HepG2 (cell line): ENCODE data around the gene CLIC1. TPM values are rescaled to one million over a fixed set of nuclear protein-coding genes. Genes with fewer than 3 reads are reported as not detected.
A peak's percentile ranks its signal among the peaks of the same experiment; 100 is the strongest.

Source experiments
- KAT8 ChIP-seq: IDR thresholded peaks from 2 replicates; pipeline ENCODE4 v1.6.1; 2016; ENCODE audit warnings: missing genetic modification reagents, missing compliant biosample characterization
- MED1 ChIP-seq: sonication (generic); formaldehyde crosslinking; IDR thresholded peaks from 2 replicates; pipeline ENCODE4 v1.4.0; 2020; ENCODE audit warnings: missing genetic modification reagents
- SNAPC2 ChIP-seq: sonication (generic); formaldehyde crosslinking; IDR thresholded peaks from 2 replicates; pipeline ENCODE4 v1.8.1; 2022; ENCODE audit warnings: mild to moderate bottlenecking, missing genetic modification reagents
- SNRNP70 ChIP-seq: fragments of 200-400 bp; formaldehyde crosslinking; IDR thresholded peaks from 2 replicates; pipeline ENCODE4 v1.6.1; 2017; ENCODE audit warnings: mild to moderate bottlenecking, low read depth, low read length, moderate library complexity
- SP1 ChIP-seq, 2 experiments: fragments of 450-650 bp in 1 of 2; sonication (generic) in 1 of 2; formaldehyde crosslinking in 1 of 2; IDR thresholded peaks; 2 replicates each; pipeline versions ENCODE4 v1.4.0 to v1.6.1; 2016 to 2020; ENCODE audit warnings: missing genetic modification reagents in 1 of 2
- TOPORS ChIP-seq: sonication (generic); formaldehyde crosslinking; IDR thresholded peaks from 2 replicates; pipeline ENCODE4 v1.8.0; 2023; ENCODE audit warnings: mild to moderate bottlenecking, missing genetic modification reagents
- YEATS2 ChIP-seq: sonication (generic); formaldehyde crosslinking; IDR thresholded peaks from 2 replicates; pipeline ENCODE4 v1.4.0; 2020; ENCODE audit warnings: missing genetic modification reagents, borderline replicate concordance
- YY1 ChIP-seq: IDR thresholded peaks from 2 replicates; pipeline ENCODE4 v1.6.1; 2011; ENCODE audit warnings: low read length, low read depth, moderate library complexity, mild to moderate bottlenecking; ENCODE audit not compliant: insufficient read depth, insufficient replicate concordance
- ZBTB20 ChIP-seq: sonication (generic); formaldehyde crosslinking; IDR thresholded peaks from 2 replicates; pipeline ENCODE4 v1.8.1; 2023; ENCODE audit warnings: missing genetic modification reagents, low read depth, mild to moderate bottlenecking, borderline replicate concordance
- ZFP90 ChIP-seq: sonication (generic); formaldehyde crosslinking; IDR thresholded peaks from 2 replicates; pipeline ENCODE4 v1.8.0; 2022; ENCODE audit warnings: missing genetic modification reagents, mild to moderate bottlenecking, inconsistent platforms, borderline replicate concordance
- ZMYM2 ChIP-seq: sonication (generic); formaldehyde crosslinking; IDR thresholded peaks from 2 replicates; pipeline ENCODE4 v1.8.0; 2022; ENCODE audit warnings: mild to moderate bottlenecking, missing genetic modification reagents
- ZNF441 ChIP-seq: sonication (generic); formaldehyde crosslinking; IDR thresholded peaks from 2 replicates; pipeline ENCODE4 v1.7.0; 2021; ENCODE audit warnings: missing genetic modification reagents, borderline replicate concordance
- ZNF530 ChIP-seq: sonication (generic); formaldehyde crosslinking; IDR thresholded peaks from 2 replicates; pipeline ENCODE4 v1.5.0; 2020; ENCODE audit warnings: low read depth, mild to moderate bottlenecking, missing genetic modification reagents
- ZNF839 ChIP-seq: sonication (generic); formaldehyde crosslinking; IDR thresholded peaks from 2 replicates; pipeline ENCODE4 v1.4.0; 2020; ENCODE audit warnings: missing genetic modification reagents, mild to moderate bottlenecking, borderline replicate concordance
- polyA plus RNA-seq, 8 experiments: library from polyadenylated mRNA; depleted of rRNA in 3 of 8; stranded (reverse) in 7 of 8; unstranded in 1 of 8; fragments of >200 nt; fragmentation: Illumina TruSeq in 4 of 8; extraction: Trizol in 4 of 8; gene quantifications; 2 replicates each; pipeline versions ENCODE4 v1.2.1 to v1.2.3, GENCODE V29; 2011 to 2016; ENCODE audit warnings: low read depth in 4 of 8, missing spikeins in 1 of 8, mixed read lengths in 1 of 8; ENCODE audit not compliant: insufficient read depth in 1 of 8
- total RNA-seq, 5 experiments: library from RNA; depleted of rRNA; stranded (reverse); fragments of >200 nt; fragmentation: Illumina TruSeq; extraction: Trizol; gene quantifications; 2 replicates each; pipeline ENCODE4 v1.2.3, GENCODE V29; 2016; ENCODE audit warnings: low read depth in 1 of 5
- TF ChIP-seq, protein P1 (sequence below): sonication (generic); formaldehyde crosslinking; IDR thresholded peaks from 2 replicates; pipeline ENCODE4 v1.5.1; 2020; ENCODE audit warnings: missing genetic modification reagents, mild to moderate bottlenecking, borderline replicate concordance
- TF ChIP-seq, protein P2 (sequence below): sonication (generic); formaldehyde crosslinking; IDR thresholded peaks from 2 replicates; pipeline ENCODE4 v1.4.0; 2020; ENCODE audit warnings: missing genetic modification reagents
- TF ChIP-seq, protein P3 (sequence below): conservative IDR thresholded peaks from 2 replicates; pipeline ENCODE4 v1.6.1; 2018; ENCODE audit warnings: missing genetic modification reagents
- TF ChIP-seq, protein P4 (sequence below): sonication (generic); formaldehyde crosslinking; IDR thresholded peaks from 2 replicates; pipeline ENCODE4 v1.4.0; 2020; ENCODE audit warnings: missing genetic modification reagents

CLIC1 gene
- total and polyA plus RNA-seq, 2 of the 13 experiments (the other 11 are each of a cell fraction or from before 2014, with no cell fraction given): 602 to 891 TPM

DNA sequence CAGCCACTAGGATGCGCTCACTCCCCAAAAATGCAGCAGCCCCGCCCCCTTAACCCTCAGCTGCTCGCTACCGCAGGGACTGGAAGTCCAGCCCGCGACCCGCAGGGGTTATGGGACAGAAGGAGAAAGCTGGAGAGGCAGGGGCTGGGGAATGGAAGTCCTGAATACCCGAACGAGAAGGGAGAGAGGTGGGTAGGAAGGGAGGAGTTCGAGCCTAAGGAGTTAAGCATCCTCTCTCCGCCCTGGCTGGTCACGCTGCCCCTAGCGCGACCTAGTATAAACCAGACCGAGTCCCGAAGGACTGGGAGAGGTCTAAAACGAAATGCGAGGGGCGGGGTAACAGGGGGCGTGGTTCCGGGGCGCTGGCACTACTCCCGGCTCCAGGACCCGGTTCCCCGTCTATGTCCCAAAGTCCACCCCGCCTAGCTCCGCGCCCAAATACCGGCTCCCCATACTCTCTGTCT lies 6.8 kb downstream of the CLIC1 start (continued):
- 0 out of 2 replicates have a peak, but pooled peaks have one; percentile 60 for TF ChIP-seq KAT8 (CRISPR knock-in tag)
- TF ChIP-seq ZNF530: no peak
- TF ChIP-seq TOPORS (CRISPR knock-in tag): peak; percentile 16; the same call in 1 of the 2 replicates
- TF ChIP-seq ZNF839: no peak
- TF ChIP-seq MED1 (CRISPR knock-in tag): peak; percentile 72
- no peak for TF ChIP-seq SP1 (IDR thresholded peaks at IDR 0.05)
- peak; percentile 99 for TF ChIP-seq SP1 (CRISPR knock-in tag; IDR thresholded peaks at IDR 0.05)
- TF ChIP-seq, protein P1, sequence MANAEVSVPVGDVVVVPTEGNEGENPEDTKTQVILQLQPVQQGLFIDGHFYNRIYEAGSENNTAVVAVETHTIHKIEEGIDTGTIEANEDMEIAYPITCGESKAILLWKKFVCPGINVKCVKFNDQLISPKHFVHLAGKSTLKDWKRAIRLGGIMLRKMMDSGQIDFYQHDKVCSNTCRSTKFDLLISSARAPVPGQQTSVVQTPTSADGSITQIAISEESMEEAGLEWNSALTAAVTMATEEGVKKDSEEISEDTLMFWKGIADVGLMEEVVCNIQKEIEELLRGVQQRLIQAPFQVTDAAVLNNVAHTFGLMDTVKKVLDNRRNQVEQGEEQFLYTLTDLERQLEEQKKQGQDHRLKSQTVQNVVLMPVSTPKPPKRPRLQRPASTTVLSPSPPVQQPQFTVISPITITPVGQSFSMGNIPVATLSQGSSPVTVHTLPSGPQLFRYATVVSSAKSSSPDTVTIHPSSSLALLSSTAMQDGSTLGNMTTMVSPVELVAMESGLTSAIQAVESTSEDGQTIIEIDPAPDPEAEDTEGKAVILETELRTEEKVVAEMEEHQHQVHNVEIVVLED (CRISPR knock-in tag): peak; percentile 64; the same call in 1 of the 2 replicates
- TF ChIP-seq, protein P2, sequence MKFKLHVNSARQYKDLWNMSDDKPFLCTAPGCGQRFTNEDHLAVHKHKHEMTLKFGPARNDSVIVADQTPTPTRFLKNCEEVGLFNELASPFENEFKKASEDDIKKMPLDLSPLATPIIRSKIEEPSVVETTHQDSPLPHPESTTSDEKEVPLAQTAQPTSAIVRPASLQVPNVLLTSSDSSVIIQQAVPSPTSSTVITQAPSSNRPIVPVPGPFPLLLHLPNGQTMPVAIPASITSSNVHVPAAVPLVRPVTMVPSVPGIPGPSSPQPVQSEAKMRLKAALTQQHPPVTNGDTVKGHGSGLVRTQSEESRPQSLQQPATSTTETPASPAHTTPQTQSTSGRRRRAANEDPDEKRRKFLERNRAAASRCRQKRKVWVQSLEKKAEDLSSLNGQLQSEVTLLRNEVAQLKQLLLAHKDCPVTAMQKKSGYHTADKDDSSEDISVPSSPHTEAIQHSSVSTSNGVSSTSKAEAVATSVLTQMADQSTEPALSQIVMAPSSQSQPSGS (CRISPR knock-in tag): peak; percentile 79
- peak; percentile 9; the same call in 1 of the 2 replicates for TF ChIP-seq ZBTB20 (CRISPR knock-in tag)
- TF ChIP-seq ZFP90 (CRISPR knock-in tag): no peak; the same call in 1 of the 2 replicates
- peak; percentile 47; the same call in 1 of the 2 replicates for TF ChIP-seq YEATS2 (CRISPR knock-in tag)
- peak; percentile 60 for TF ChIP-seq YY1
- TF ChIP-seq, protein P3, sequence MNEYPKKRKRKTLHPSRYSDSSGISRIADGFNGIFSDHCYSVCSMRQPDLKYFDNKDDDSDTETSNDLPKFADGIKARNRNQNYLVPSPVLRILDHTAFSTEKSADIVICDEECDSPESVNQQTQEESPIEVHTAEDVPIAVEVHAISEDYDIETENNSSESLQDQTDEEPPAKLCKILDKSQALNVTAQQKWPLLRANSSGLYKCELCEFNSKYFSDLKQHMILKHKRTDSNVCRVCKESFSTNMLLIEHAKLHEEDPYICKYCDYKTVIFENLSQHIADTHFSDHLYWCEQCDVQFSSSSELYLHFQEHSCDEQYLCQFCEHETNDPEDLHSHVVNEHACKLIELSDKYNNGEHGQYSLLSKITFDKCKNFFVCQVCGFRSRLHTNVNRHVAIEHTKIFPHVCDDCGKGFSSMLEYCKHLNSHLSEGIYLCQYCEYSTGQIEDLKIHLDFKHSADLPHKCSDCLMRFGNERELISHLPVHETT (CRISPR knock-in tag): peak; percentile 84; the same call in 1 of the 2 replicates
- TF ChIP-seq SNRNP70: no peak
- TF ChIP-seq SNAPC2 (CRISPR knock-in tag): 0 out of 2 replicates have a peak, but pooled peaks have one; percentile 33
- TF ChIP-seq, protein P4, sequence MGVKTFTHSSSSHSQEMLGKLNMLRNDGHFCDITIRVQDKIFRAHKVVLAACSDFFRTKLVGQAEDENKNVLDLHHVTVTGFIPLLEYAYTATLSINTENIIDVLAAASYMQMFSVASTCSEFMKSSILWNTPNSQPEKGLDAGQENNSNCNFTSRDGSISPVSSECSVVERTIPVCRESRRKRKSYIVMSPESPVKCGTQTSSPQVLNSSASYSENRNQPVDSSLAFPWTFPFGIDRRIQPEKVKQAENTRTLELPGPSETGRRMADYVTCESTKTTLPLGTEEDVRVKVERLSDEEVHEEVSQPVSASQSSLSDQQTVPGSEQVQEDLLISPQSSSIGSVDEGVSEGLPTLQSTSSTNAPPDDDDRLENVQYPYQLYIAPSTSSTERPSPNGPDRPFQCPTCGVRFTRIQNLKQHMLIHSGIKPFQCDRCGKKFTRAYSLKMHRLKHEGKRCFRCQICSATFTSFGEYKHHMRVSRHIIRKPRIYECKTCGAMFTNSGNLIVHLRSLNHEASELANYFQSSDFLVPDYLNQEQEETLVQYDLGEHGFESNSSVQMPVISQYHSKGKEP: no peak
- peak; percentile 9; the same call in 1 of the 2 replicates for TF ChIP-seq ZNF441 (CRISPR knock-in tag)
- TF ChIP-seq ZMYM2 (CRISPR knock-in tag): peak; percentile 68; the same call in 1 of the 2 replicates
